Stimulated activated CD8-positive, alpha-beta memory T cell treated with anti-CD3 and anti-CD28 coated beads, Interleukin-12 subunit alpha, Interleukin-12 subunit beta, amount 100 ng/mL, for 24 hours (primary cell): ENCODE data around the gene TMC5.
"Not testable (repeated sequence)": the region's sequence is repeated elsewhere in the genome, so short reads cannot be mapped to it uniquely, and the experiment has no call there.

Experiments
- DNase-seq: peaks from one replicate; pipeline ENCODE4 v3.0.0-alpha.2; 2020; ENCODE audit errors: extremely low read depth

Gene TMC5

GRCh38 chr16:19417640-19418039, at the start of gene TMC5:
Gene TMC5 (plus strand): TSS chr16:19417883. CDS start chr16:19440039, 22,156 bp downstream.
- no peak for DNase-seq

- not testable (repeated sequence) for DNase-seq
These were observed 45.1 kb upstream of the TMC5 start for GRCh38 chr16:19372541-19372940.

- no peak for DNase-seq
These were observed 43.3 kb upstream of the TMC5 start for GRCh38 chr16:19374402-19374801.

- no peak for DNase-seq
These were observed 42.0 kb upstream of the TMC5 start for GRCh38 chr16:19375561-19376158.

- no peak for DNase-seq
These were observed 39.8 kb upstream of the TMC5 start for GRCh38 chr16:19377864-19378263.

GRCh38 chr16:19378511-19378910, 39.2 kb upstream of the TMC5 start:
- DNase-seq, result no peak

GRCh38 chr16:19379838-19380237, 37.8 kb upstream of the TMC5 start:
- no peak for DNase-seq

GRCh38 chr16:19380328-19380727, 37.4 kb upstream of the TMC5 start:
- DNase-seq, result no peak

- no peak for DNase-seq
These were observed 35.4 kb upstream of the TMC5 start for GRCh38 chr16:19382084-19382801.

GRCh38 chr16:19382887-19383816, 34.5 kb upstream of the TMC5 start:
- no peak for DNase-seq

GRCh38 chr16:19384656-19385055, 33.0 kb upstream of the TMC5 start:
- no peak for DNase-seq

- no peak for DNase-seq
These were observed 31.2 kb upstream of the TMC5 start for GRCh38 chr16:19386525-19386924.

GRCh38 chr16:19389246-19389645, 28.4 kb upstream of the TMC5 start:
- no peak for DNase-seq

GRCh38 chr16:19391185-19391776, 26.4 kb upstream of the TMC5 start:
- DNase-seq, result not testable (repeated sequence)

- no peak for DNase-seq
These were observed 25.3 kb upstream of the TMC5 start for GRCh38 chr16:19392352-19392751.

GRCh38 chr16:19393226-19394111, 24.2 kb upstream of the TMC5 start:
- no peak for DNase-seq

- DNase-seq, result not testable (repeated sequence)
These were observed 21.9 kb upstream of the TMC5 start for GRCh38 chr16:19395646-19396267.

- DNase-seq, result no peak
These were observed 21.1 kb upstream of the TMC5 start for GRCh38 chr16:19396555-19397011.

- not testable (repeated sequence) for DNase-seq
These were observed 20.3 kb upstream of the TMC5 start for GRCh38 chr16:19397373-19397772.

GRCh38 chr16:19400711-19401110, 17.0 kb upstream of the TMC5 start:
- DNase-seq, result no peak
